Measurements from ENCODE around the gene PIK3CD. TPM values are rescaled to one million over a fixed set of nuclear protein-coding genes. Genes with fewer than 3 reads are reported as not detected.

Gene PIK3CD
- total and polyA plus RNA-seq, 10 of the 15 experiments (the other 5 are each of a cell fraction or from before 2014, with no cell fraction given), result 7.0 to 101 (median 51.1) TPM

- no peak for TF ChIP-seq RELA (IDR thresholded peaks at IDR 0.05; ENCODE audit: borderline replicate concordance, partially characterized antibody)
These were observed 86.1 kb downstream of the PIK3CD start (continued) for GRCh38 chr1:9737671-9738070.

GRCh38 chr1:9744106-9744799 lies 92.7 kb downstream of the PIK3CD start:
- no peak overlapping the region for H2AFZ ChIP-seq (ENCODE audit: control insufficient read depth, low read depth, low read length)
- ATAC-seq (no peak), FAIRE-seq (no peak), DNase-seq (ENCODE audit: low read depth, low spot score) (no peak)
- peaks cover 9 to 17% of the 10 kb centered on the region in 2 experiments; a peak in 3 of 4 replicates for H3K36me3 ChIP-seq (ENCODE audit: control insufficient read depth in 2 of 2, insufficient read depth in 2 of 2, low read length in 1 of 2)
- ChIA-PET SMC1A (ENCODE audit: uncharacterized antibody, unreplicated experiment) (no interaction called here), CTCF (no interaction called here), RAD21 (ENCODE audit: unreplicated experiment) (no interaction called here), POLR2A (interaction anchor here (0.6 kb wide), 1 partner anchor 779 kb away, joined by 3 read pairs; no protein-coding TSS in a partner anchor)
- no peak for TF ChIP-seq GABPA (IDR thresholded peaks at IDR 0.05; ENCODE audit: low read depth)
- no peak for TF ChIP-seq BHLHE40 (IDR thresholded peaks at IDR 0.05; ENCODE audit: borderline replicate concordance in 1 of 2, low read depth in 2 of 2, low read length in 1 of 2)
- no peak for TF ChIP-seq EP300 (IDR thresholded peaks at IDR 0.05; ENCODE audit: borderline replicate concordance in 1 of 2, control insufficient read depth in 1 of 2, low read depth in 2 of 2, low read length in 2 of 2)
- H3K9ac ChIP-seq (ENCODE audit: control insufficient read depth, insufficient read depth, low read length), result no peak overlapping the region
- 92% methylated on average over 28 of the region's 28 CpGs for WGBS (ENCODE audit: insufficient coverage, insufficient replicate concordance, low lambda C conversion rate, missing lambda C conversion rate)
- no peaks in the 10 kb centered on the region for H3K27me3 ChIP-seq (replicated peaks in 1 of 2; ENCODE audit: control insufficient read depth in 2 of 2, insufficient read depth in 2 of 2, low read length in 1 of 2)
- in situ Hi-C loops (cut with MboI) (no loop called here), intact Hi-C loops (cut with micrococcal nuclease; ENCODE audit: unreplicated experiment) (no loop called here)
- no peak overlapping the region for H3K4me3 ChIP-seq
- no peaks in the 10 kb centered on the region for H4K20me1 ChIP-seq (ENCODE audit: control insufficient read depth, insufficient read depth)
- no peaks in the 10 kb centered on the region for H3K79me2 ChIP-seq (ENCODE audit: control insufficient read depth, insufficient read depth, low read length)
- no peak overlapping the region for H3K4me2 ChIP-seq (ENCODE audit: control insufficient read depth, insufficient read depth)
- H3K9me3 ChIP-seq (replicated peaks; ENCODE audit: control insufficient read depth, insufficient read depth, low read length), result no peaks in the 10 kb centered on the region
- H3K4me1 ChIP-seq (ENCODE audit: control insufficient read depth, insufficient read depth, low read length), result no peaks in the 10 kb centered on the region
- no peak overlapping the region for H3K27ac ChIP-seq (ENCODE audit: control insufficient read depth, insufficient read depth)
- BruUV-seq (replicated peaks), result no TSS peak
